Measurements from ENCODE around the gene DNTTIP2. TPM values are rescaled to one million over a fixed set of nuclear protein-coding genes. Genes with fewer than 3 reads are reported as not detected.

The DNTTIP2 gene
- polyA plus RNA-seq, 1 of the 3 experiments (the other 2 are of a cell fraction) = 9.6 TPM

DNA sequence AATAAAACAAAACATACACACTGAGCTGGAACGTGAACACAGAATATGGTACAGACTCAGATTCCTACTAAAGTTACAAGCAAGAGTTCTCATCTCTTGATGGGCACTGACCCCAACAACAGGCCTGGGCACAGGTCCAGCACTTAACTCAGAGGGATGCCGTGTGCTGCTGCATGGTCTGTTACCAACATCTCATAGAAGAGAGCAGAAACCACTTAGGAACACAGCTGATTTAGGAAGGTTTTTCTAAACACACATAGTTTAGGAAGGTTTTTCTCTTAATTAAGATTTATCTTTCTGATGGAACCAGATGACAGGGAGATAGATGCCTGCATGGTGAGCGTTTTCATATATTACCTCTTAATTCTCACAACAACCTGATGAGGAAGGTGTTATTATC is 28.7 kb upstream of the DNTTIP2 start:
- ChIA-PET CTCF (interaction anchor here (0.6 to 2.3 kb wide), 4 partner anchors 14 to 562 kb away, joined by 3 to 8 read pairs (median 5); partner anchors contain the start of gene DR1), POLR2A (interaction anchor here (1.6 kb wide), 1 partner anchor 28 kb away, joined by 7 read pairs; the partner anchor contains the start of gene DNTTIP2)
- 0 out of 4 replicates have a peak overlapping the region, but pooled peaks of 1 of the 2 experiments have one; percentile 3 for H3K27ac ChIP-seq (ENCODE audit: low read depth in 2 of 2, low read length in 1 of 2)
- H4K20me1 ChIP-seq (ENCODE audit: insufficient read depth) = peaks cover 18% of the 10 kb centered on the region; the same call in 1 of the 2 replicates
- H3K4me1 ChIP-seq (ENCODE audit: control insufficient read depth in 1 of 2, insufficient read depth in 2 of 2, low read depth in 1 of 2, low read length in 1 of 2) = peaks cover 10 to 16% of the 10 kb centered on the region in 2 experiments; a peak in 3 of 4 replicates
- peaks cover 20% of the 10 kb centered on the region for H3F3A ChIP-seq (replicated peaks; ENCODE audit: insufficient read depth)
- TF ChIP-seq, protein P1, sequence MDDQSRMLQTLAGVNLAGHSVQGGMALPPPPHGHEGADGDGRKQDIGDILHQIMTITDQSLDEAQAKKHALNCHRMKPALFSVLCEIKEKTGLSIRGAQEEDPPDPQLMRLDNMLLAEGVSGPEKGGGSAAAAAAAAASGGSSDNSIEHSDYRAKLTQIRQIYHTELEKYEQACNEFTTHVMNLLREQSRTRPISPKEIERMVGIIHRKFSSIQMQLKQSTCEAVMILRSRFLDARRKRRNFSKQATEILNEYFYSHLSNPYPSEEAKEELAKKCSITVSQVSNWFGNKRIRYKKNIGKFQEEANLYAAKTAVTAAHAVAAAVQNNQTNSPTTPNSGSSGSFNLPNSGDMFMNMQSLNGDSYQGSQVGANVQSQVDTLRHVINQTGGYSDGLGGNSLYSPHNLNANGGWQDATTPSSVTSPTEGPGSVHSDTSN (IDR thresholded peaks at IDR 0.05) = no peak
- TF ChIP-seq RXRA (IDR thresholded peaks at IDR 0.05; ENCODE audit: borderline replicate concordance, low read depth) (no peak), MXI1 (IDR thresholded peaks at IDR 0.05; ENCODE audit: low read depth, low read length) (peak; percentile 24; the same call in 1 of the 2 replicates), EZH2phosphoT487 (IDR thresholded peaks at IDR 0.05; ENCODE audit: borderline replicate concordance, low read depth) (no peak), NFIC (IDR thresholded peaks at IDR 0.05; ENCODE audit: borderline replicate concordance) (peak; percentile 68; the same call in 1 of the 2 replicates), TEAD4 (IDR thresholded peaks at IDR 0.05; ENCODE audit: borderline replicate concordance, insufficient read depth) (no peak), TAF1 (IDR thresholded peaks at IDR 0.05; ENCODE audit: borderline replicate concordance, low read depth, low read length) (no peak)
- TF ChIP-seq, protein P2, sequence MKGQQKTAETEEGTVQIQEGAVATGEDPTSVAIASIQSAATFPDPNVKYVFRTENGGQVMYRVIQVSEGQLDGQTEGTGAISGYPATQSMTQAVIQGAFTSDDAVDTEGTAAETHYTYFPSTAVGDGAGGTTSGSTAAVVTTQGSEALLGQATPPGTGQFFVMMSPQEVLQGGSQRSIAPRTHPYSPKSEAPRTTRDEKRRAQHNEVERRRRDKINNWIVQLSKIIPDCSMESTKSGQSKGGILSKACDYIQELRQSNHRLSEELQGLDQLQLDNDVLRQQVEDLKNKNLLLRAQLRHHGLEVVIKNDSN (IDR thresholded peaks at IDR 0.05; ENCODE audit: borderline replicate concordance, low read depth) = no peak
- TF ChIP-seq, protein P3, sequence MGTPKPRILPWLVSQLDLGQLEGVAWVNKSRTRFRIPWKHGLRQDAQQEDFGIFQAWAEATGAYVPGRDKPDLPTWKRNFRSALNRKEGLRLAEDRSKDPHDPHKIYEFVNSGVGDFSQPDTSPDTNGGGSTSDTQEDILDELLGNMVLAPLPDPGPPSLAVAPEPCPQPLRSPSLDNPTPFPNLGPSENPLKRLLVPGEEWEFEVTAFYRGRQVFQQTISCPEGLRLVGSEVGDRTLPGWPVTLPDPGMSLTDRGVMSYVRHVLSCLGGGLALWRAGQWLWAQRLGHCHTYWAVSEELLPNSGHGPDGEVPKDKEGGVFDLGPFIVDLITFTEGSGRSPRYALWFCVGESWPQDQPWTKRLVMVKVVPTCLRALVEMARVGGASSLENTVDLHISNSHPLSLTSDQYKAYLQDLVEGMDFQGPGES (IDR thresholded peaks at IDR 0.05; ENCODE audit: low read depth, low read length) = no peak
- TF ChIP-seq, protein P4, sequence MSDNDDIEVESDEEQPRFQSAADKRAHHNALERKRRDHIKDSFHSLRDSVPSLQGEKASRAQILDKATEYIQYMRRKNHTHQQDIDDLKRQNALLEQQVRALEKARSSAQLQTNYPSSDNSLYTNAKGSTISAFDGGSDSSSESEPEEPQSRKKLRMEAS (IDR thresholded peaks at IDR 0.05; ENCODE audit: low read depth) = peak; percentile 36; the same call in 1 of the 2 replicates
- no peak overlapping the region for H2AFZ ChIP-seq (ENCODE audit: low read depth)
- H3K27me3 ChIP-seq (ENCODE audit: insufficient read depth) = no peaks in the 10 kb centered on the region
- H3K4me2 ChIP-seq = peak overlapping the region; percentile 96
- 8% methylated on average over 3 of the region's 3 CpGs for WGBS (ENCODE audit: low lambda C conversion rate)
- no peaks in the 10 kb centered on the region for H3K9me3 ChIP-seq
- no peaks in the 10 kb centered on the region for H3K9me2 ChIP-seq
- peaks cover 0 to 8% of the 10 kb centered on the region in 2 experiments for H3K36me3 ChIP-seq (replicated peaks in 1 of 2; ENCODE audit: control insufficient read depth in 1 of 2, insufficient read depth in 2 of 2, low read length in 1 of 2)
- DNase-seq = peak; percentile 64
- peaks cover 61% of the 10 kb centered on the region for H3K79me2 ChIP-seq (ENCODE audit: insufficient read depth)
- H3K9ac ChIP-seq = peak overlapping the region; percentile 81; the same call in 1 of the 2 replicates
- H3K4me3 ChIP-seq (ENCODE audit: low read depth in 2 of 2, low read length in 1 of 2) = peak overlapping the region; percentile 92 to 93

DNA sequence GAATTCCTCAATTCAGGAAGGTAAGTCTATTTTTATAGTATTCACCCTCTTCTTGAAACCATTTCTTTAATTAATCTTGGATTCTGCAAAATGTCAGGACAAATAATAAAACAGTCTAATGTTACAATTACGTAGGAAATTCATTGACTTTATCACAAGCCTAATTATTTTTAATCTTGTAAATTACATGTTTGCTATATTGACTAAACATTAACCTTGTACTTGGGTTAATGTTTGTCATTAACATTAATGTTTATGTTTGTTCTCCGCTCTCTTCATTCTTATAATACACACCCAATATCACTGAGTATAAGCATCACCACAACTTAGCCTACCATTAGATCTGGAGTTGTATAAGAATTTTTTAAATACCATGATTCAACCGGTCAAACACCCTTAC is 27.5 kb upstream of the DNTTIP2 start:
- no peak overlapping the region for H3K27ac ChIP-seq (ENCODE audit: low read depth in 2 of 2, low read length in 1 of 2)
- POLR2A ChIA-PET = no interaction called here
- no peaks in the 10 kb centered on the region for H3K27me3 ChIP-seq (ENCODE audit: insufficient read depth)
- no peak overlapping the region for H3K9ac ChIP-seq
- no peak overlapping the region for H2AFZ ChIP-seq (ENCODE audit: low read depth)
- WGBS (ENCODE audit: low lambda C conversion rate) = 75% methylated on average over 3 of the region's 3 CpGs
- H3K36me3 ChIP-seq (replicated peaks in 1 of 2; ENCODE audit: control insufficient read depth in 1 of 2, insufficient read depth in 2 of 2, low read length in 1 of 2) = peaks cover under 1 to 8% of the 10 kb centered on the region in 2 experiments
- DNase-seq = no peak
- H3K9me2 ChIP-seq = no peaks in the 10 kb centered on the region
- peaks cover 73% of the 10 kb centered on the region for H3K79me2 ChIP-seq (ENCODE audit: insufficient read depth)
- peaks cover 20% of the 10 kb centered on the region for H3F3A ChIP-seq (replicated peaks; ENCODE audit: insufficient read depth)
- H3K4me1 ChIP-seq (ENCODE audit: control insufficient read depth in 1 of 2, insufficient read depth in 2 of 2, low read depth in 1 of 2, low read length in 1 of 2) = peaks cover 10 to 16% of the 10 kb centered on the region in 2 experiments; a peak in 3 of 4 replicates
- no peaks in the 10 kb centered on the region for H3K9me3 ChIP-seq
- no peak overlapping the region for H3K4me3 ChIP-seq (ENCODE audit: low read depth in 2 of 2, low read length in 1 of 2)
- CTCF ChIA-PET = no interaction called here
- H4K20me1 ChIP-seq (ENCODE audit: insufficient read depth) = peaks cover 18% of the 10 kb centered on the region; the same call in 1 of the 2 replicates
- peak overlapping the region; percentile 96 for H3K4me2 ChIP-seq
- no peak for TF ChIP-seq MEF2A (IDR thresholded peaks at IDR 0.05; ENCODE audit: borderline replicate concordance, low read depth)
- no peak for TF ChIP-seq NRF1 (IDR thresholded peaks at IDR 0.05; ENCODE audit: low read depth, low read length)
- TF ChIP-seq EZH2phosphoT487 (IDR thresholded peaks at IDR 0.05; ENCODE audit: borderline replicate concordance, low read depth) = no peak
- TF ChIP-seq ELF1 (IDR thresholded peaks at IDR 0.05) = no peak
- TF ChIP-seq, protein P5, sequence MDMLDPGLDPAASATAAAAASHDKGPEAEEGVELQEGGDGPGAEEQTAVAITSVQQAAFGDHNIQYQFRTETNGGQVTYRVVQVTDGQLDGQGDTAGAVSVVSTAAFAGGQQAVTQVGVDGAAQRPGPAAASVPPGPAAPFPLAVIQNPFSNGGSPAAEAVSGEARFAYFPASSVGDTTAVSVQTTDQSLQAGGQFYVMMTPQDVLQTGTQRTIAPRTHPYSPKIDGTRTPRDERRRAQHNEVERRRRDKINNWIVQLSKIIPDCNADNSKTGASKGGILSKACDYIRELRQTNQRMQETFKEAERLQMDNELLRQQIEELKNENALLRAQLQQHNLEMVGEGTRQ (IDR thresholded peaks at IDR 0.05; ENCODE audit: borderline replicate concordance, low read depth, low read length) = no peak
- no peak for TF ChIP-seq GATA2 (CRISPR knock-in tag; IDR thresholded peaks at IDR 0.05)
- no peak for TF ChIP-seq RXRA (IDR thresholded peaks at IDR 0.05; ENCODE audit: borderline replicate concordance, low read depth)
- TF ChIP-seq MXI1 (IDR thresholded peaks at IDR 0.05; ENCODE audit: low read depth, low read length) = no peak
- TF ChIP-seq TAF1 (IDR thresholded peaks at IDR 0.05; ENCODE audit: borderline replicate concordance, low read depth, low read length) = no peak
- TF ChIP-seq FOXJ3 (CRISPR knock-in tag; IDR thresholded peaks at IDR 0.05) = no peak
- TF ChIP-seq, protein P6, sequence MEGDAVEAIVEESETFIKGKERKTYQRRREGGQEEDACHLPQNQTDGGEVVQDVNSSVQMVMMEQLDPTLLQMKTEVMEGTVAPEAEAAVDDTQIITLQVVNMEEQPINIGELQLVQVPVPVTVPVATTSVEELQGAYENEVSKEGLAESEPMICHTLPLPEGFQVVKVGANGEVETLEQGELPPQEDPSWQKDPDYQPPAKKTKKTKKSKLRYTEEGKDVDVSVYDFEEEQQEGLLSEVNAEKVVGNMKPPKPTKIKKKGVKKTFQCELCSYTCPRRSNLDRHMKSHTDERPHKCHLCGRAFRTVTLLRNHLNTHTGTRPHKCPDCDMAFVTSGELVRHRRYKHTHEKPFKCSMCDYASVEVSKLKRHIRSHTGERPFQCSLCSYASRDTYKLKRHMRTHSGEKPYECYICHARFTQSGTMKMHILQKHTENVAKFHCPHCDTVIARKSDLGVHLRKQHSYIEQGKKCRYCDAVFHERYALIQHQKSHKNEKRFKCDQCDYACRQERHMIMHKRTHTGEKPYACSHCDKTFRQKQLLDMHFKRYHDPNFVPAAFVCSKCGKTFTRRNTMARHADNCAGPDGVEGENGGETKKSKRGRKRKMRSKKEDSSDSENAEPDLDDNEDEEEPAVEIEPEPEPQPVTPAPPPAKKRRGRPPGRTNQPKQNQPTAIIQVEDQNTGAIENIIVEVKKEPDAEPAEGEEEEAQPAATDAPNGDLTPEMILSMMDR (IDR thresholded peaks at IDR 0.05) = no peak
- TF ChIP-seq, protein P3 (IDR thresholded peaks at IDR 0.05; ENCODE audit: low read depth, low read length) = no peak
- TF ChIP-seq NFIC (IDR thresholded peaks at IDR 0.05; ENCODE audit: borderline replicate concordance) = no peak

Measured in SK-N-SH (cell line).